Osteoblast (primary cell): Measurements from ENCODE around the gene CTCFL. TPM values are rescaled to one million over a fixed set of nuclear protein-coding genes. Genes with fewer than 3 reads are reported as not detected.

Experiments
- DNase-seq: peaks from one replicate; pipeline ENCODE4 v3.0.0; 2011; ENCODE audit warnings: low spot score, mixed read lengths; ENCODE audit not compliant: insufficient read length; ENCODE audit errors: missing footprints
- H2AFZ ChIP-seq: 2 replicates; pipeline ENCODE4 v1.6.0; 2011; ENCODE audit warnings: mild to moderate bottlenecking, low read length
- H3K27ac ChIP-seq: 2 replicates; pipeline ENCODE4 v1.5.1; 2011; ENCODE audit warnings: mild to moderate bottlenecking, low read depth, low read length, moderate library complexity
- H3K27me3 ChIP-seq: 2 replicates; pipeline ENCODE4 v1.6.0; 2012; ENCODE audit warnings: mild to moderate bottlenecking, control low read depth, inconsistent platforms, low read length, moderate library complexity; ENCODE audit not compliant: insufficient read depth
- H3K36me3 ChIP-seq: 2 replicates; pipeline ENCODE4 v1.5.1; 2011; ENCODE audit warnings: mild to moderate bottlenecking, low read length, control low read depth, moderate library complexity; ENCODE audit not compliant: insufficient read depth
- H3K4me1 ChIP-seq: 2 replicates; pipeline ENCODE4 v1.5.1; 2011; ENCODE audit warnings: mild to moderate bottlenecking, low read length, control low read depth, moderate library complexity; ENCODE audit not compliant: insufficient read depth
- H3K4me2 ChIP-seq: 2 replicates; pipeline ENCODE4 v1.6.0; 2011; ENCODE audit warnings: mild to moderate bottlenecking, low read length; ENCODE audit not compliant: insufficient read depth
- H3K4me3 ChIP-seq: fragments of 200-600 bp; sonication (generic); 3 replicates; pipeline ENCODE4 v1.5.1; 2012; ENCODE audit warnings: mild to moderate bottlenecking, low read length, inconsistent platforms; ENCODE audit not compliant: insufficient read depth
- H3K79me2 ChIP-seq: 2 replicates; pipeline ENCODE4 v1.6.0; 2012; ENCODE audit warnings: mild to moderate bottlenecking, low read length, control low read depth, inconsistent platforms; ENCODE audit not compliant: insufficient read depth
- H3K9me3 ChIP-seq: 2 replicates; pipeline ENCODE4 v1.5.1; 2011; ENCODE audit warnings: low read depth, low read length, control low read depth
- H4K20me1 ChIP-seq: 2 replicates; pipeline ENCODE4 v1.6.0; 2012; ENCODE audit warnings: mild to moderate bottlenecking, low read length, control low read depth; ENCODE audit not compliant: insufficient read depth
- total RNA-seq: library from RNA; depleted of rRNA; stranded (reverse); fragments of >200 nt; gene quantifications from 2 replicates; pipeline ENCODE4 v1.2.3, GENCODE V29; 2012
- TF ChIP-seq, protein P1 (sequence below): IDR thresholded peaks from 2 replicates; pipeline ENCODE4 v1.5.1; 2011; ENCODE audit warnings: mild to moderate bottlenecking, low read depth, low read length, moderate library complexity; ENCODE audit errors: extremely low read depth

CTCFL gene
- total RNA-seq, 1 donor, result not detected

GRCh38 chr20:57561356-57562279 lies 36.7 kb upstream of the CTCFL start:
- Histone ChIP-seq H3K36me3 (no peaks in the 10 kb centered on the region), H4K20me1 (no peaks in the 10 kb centered on the region), H3K4me2 (no peak overlapping the region), H3K4me1 (no peaks in the 10 kb centered on the region), H3K4me3 (no peak overlapping the region), H3K79me2 (no peaks in the 10 kb centered on the region), H2AFZ (no peak overlapping the region), H3K9me3 (no peaks in the 10 kb centered on the region), H3K27ac (no peak overlapping the region), H3K27me3 (peaks cover 18% of the 10 kb centered on the region)
- TF ChIP-seq, protein P1, sequence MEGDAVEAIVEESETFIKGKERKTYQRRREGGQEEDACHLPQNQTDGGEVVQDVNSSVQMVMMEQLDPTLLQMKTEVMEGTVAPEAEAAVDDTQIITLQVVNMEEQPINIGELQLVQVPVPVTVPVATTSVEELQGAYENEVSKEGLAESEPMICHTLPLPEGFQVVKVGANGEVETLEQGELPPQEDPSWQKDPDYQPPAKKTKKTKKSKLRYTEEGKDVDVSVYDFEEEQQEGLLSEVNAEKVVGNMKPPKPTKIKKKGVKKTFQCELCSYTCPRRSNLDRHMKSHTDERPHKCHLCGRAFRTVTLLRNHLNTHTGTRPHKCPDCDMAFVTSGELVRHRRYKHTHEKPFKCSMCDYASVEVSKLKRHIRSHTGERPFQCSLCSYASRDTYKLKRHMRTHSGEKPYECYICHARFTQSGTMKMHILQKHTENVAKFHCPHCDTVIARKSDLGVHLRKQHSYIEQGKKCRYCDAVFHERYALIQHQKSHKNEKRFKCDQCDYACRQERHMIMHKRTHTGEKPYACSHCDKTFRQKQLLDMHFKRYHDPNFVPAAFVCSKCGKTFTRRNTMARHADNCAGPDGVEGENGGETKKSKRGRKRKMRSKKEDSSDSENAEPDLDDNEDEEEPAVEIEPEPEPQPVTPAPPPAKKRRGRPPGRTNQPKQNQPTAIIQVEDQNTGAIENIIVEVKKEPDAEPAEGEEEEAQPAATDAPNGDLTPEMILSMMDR, result no peak
- peak; percentile 53 for DNase-seq

GRCh38 chr20:57560554-57561355 lies 35.8 kb upstream of the CTCFL start, which contains the start of gene PCK1:
Gene PCK1 (plus strand): TSS chr20:57561110. CDS start chr20:57561412, 302 bp downstream.
- H3K27me3 ChIP-seq, result peaks cover 20% of the 10 kb centered on the region
- H3K4me2 ChIP-seq, result no peak within 1 kb of the TSS
- H3K9me3 ChIP-seq, result no peaks in the 10 kb centered on the region
- H3K27ac ChIP-seq, result no peak within 1 kb of the TSS
- peak; percentile 26 for DNase-seq
- TF ChIP-seq, protein P1, result no peak
- no peak within 1 kb of the TSS for H2AFZ ChIP-seq
- H3K79me2 ChIP-seq, result no peaks in the 10 kb centered on the region
- no peaks in the 10 kb centered on the region for H3K4me1 ChIP-seq
- no peak within 1 kb of the TSS for H3K4me3 ChIP-seq
- H3K36me3 ChIP-seq, result no peaks in the 10 kb centered on the region
- no peaks in the 10 kb centered on the region for H4K20me1 ChIP-seq

GRCh38 chr20:57559658-57560553 lies 35.0 kb upstream of the CTCFL start:
- H2AFZ ChIP-seq, result no peak overlapping the region
- H3K27me3 ChIP-seq, result peaks cover 28% of the 10 kb centered on the region

More at GRCh38 chr20:57559658-57560553, 35.0 kb upstream of the CTCFL start:
- DNase-seq, result peak; percentile 30
- H3K4me2 ChIP-seq, result no peak overlapping the region
- H3K9me3 ChIP-seq, result no peaks in the 10 kb centered on the region
- no peaks in the 10 kb centered on the region for H4K20me1 ChIP-seq
- H3K4me3 ChIP-seq, result no peak overlapping the region
- TF ChIP-seq, protein P1, result no peak
- no peaks in the 10 kb centered on the region for H3K79me2 ChIP-seq
- no peaks in the 10 kb centered on the region for H3K36me3 ChIP-seq
- no peaks in the 10 kb centered on the region for H3K4me1 ChIP-seq
- no peak overlapping the region for H3K27ac ChIP-seq
